Measurements from ENCODE around the gene SBF2.

The SBF2 gene

DNA sequence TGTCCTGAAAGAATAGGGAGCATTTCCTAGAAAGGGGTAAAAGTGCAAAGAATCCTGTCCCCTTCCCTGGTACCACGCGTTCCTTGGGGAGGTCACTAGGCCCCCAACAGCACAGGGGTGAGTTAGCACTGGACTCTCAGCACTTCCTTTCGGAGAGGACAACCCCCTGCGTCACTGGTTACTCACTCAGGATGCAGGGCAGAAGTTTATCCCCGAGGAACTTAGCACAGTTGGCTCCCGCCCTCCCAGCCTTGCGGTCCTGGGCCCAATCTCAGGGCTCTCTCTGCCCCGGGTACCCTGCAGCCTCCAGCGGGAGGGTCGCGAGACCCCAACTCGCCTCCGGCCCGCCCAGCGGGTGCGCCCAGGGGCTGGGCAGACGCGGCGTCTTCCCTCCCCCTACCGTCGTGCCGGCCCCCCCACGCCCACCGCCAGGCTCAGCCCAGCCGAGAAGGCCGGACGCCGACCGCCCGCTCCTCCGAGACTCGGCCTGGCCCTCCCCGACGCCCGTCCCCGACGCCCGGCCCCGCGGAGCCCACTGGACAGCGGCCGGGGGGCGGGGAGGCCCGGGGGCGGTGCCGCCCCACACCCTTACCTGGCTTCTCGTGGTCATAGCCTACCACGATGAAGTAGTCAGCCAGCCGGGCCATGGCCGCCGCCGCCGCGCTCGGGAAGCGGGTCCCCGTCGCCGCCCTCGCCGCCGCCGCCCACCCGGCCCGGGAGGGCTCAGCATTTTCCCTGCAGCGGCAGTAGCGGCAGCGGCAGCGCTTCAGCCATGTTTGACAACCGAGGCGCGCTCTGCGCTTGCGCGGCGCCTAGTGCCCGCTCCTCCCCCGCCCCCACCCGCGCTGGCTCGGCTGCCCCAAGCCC lies at the start of gene SBF2:
Gene SBF2 (minus strand): TSS at position 797 of the 867 bp plus-strand sequence. CDS start 150 bp downstream, at position 647.
- DNase-seq (ENCODE audit: low spot score): peak; percentile 85

DNA sequence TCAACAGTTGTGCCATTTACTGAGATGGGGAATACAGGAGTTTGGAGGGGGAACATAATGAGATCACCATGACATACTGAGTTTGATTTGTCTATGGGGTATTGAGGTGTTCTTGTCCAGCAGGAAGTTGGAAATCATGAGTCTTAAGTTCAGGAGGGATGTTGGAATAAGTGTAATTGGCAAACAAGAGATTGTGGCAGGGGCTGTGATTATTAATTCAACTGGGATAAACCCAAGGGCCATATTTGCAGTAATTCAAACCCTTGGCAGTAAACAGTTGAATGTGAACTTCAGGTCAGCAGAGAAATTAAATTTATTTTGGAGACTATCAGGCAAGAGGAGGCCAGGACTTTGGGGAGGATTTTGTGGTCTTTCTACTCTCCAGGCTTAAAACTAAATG lies 44.3 kb upstream of the SBF2 start:
- DNase-seq (ENCODE audit: low spot score): no peak

DNA sequence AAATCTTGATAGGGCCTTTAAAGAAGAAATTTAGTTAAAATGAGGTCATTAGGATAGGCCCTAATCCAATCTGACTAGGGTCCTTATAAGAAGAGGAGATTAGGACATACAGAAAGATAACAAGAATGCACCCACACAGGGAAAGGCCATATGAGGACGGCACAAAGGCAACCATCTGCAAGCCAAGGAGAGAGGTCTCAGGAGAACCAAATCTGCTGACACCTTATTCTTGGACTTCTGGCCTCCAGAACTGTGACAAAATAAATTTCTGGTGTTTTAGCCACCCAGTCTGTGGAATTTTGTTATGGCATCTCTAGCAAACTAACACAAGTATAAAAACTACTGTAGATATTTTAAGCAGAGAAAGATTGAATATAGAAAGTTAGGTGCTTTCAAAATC lies 39.5 kb upstream of the SBF2 start:
- no peak for DNase-seq (ENCODE audit: low spot score)

DNA sequence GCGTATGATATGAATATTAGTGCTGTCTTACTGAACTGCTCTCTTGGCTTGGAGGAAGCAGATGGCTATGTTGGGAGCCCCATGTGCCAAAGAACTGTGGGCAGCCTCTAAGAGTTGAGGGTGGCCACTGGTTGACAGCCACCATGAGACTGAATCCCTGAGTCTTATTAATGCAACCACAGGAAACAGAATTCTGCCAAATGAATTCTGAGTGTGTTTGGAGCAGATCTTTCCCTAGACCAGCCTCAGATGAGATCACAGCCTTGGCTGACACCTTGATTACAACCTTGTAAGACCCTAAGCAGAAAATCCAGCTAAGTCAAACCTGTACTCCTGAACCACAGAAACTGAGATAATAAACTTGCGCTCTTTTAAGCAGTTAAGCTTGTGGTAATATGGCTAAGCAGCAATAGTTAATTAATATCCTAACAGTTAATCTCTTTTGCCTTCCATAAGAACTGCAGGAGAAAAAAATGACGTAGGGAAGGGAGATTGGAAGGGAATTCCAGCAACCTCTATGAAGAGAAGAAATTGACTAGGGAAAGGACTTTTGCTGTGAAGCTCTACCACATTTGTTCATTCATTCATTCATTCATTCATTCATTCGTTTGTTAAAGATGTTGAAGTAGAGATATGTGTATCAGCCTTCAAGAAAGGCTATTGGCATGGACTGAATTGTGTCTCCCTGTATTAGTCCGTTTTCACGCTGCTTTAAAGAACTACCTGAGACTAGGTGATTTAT lies 37.7 kb upstream of the SBF2 start:
- no peak for DNase-seq (ENCODE audit: low spot score)

DNA sequence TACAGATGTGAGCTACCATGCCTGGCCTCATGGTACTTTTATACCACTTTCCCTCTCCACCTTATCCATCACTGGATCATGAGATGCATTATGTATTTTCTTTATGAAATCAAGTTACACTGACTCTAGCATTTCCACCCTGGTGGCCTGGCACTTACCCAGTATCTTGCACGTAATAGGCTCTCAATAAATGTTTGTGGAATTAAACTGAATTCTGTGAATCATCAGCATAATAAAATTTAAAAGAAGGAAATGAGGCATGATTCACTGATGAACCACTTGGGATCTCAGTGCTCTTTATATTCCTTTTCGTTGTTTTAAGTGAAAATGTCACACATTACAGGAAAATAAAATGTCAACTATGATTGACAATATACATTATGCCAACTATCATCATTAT lies 35.9 kb upstream of the SBF2 start:
- no peak for DNase-seq (ENCODE audit: low spot score)

DNA sequence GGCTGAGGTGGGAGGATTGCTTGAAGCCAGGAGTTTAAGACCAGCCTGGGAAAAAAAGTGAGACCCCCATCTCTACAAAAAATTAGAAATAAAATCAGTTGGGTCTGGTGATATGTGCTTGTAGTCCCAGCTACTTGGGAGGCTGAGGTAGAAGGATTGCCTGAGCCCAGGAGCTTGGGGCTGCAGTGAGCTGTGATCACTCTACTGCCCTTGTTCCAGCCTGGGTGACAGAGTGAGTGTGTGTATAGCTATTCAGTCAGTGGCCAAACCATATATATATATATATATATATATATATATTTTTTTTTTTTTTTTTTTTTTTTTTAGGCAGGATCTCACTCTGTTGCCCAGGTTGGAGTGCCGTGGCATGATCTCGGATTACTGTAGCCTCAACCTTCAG lies 35.3 kb upstream of the SBF2 start:
- no peak for DNase-seq (ENCODE audit: low spot score)

DNA sequence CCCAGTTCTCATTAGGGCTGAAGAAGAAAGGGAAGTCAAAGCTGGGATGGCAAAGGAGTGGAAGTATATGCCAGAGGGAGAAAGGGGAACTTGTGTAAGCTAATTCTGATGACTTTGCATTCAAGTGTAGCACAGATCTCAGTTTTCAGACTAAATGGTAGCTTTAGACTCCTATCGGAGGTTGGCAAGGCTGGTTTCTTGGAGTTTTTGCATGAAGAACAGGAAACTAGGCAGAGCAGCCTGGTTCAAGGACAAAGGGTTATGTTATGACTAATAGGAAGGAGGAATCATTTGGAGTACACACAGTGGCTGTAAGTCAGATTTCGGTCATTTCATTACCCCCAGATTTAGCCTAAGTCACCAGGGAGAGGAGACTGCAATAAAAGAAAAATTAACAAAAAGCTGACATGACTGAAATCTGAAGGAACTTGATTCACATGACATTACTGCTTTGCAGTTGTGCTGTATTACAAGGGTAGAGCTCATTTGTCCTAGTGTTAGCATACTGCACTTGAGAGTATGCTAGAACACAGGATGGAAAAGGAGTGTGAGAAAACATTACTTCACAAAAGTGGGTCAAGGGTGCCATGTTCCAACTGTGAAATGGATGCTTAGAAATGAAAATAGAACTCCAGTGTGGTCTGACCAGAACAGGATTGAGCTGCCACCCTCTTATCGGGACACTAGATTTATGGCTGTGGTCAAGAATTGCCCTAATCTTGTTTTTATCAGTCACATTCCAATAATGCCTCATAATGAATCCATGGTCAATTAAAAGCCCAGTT lies 34.5 kb upstream of the SBF2 start:
- no peak for DNase-seq (ENCODE audit: low spot score)

DNA sequence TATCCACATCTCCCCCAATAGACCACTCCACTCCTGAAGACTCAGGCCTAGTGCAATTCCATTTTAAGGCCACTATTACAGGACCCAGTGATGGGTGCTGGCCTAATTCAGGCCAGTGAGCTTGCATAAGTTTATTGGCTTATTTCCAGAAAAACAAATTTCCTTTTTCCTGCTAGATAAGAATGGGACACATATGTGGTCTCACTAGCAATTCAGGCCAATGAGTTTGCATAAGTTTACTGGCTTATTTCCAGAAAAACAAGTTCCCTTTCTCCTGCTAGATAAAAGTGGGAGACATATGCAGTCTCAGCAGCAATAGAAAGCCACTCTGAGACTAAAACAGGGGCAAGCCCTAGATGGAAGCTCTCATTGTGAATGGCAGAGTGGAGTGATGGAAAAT lies 33.2 kb upstream of the SBF2 start:
- no peak for DNase-seq (ENCODE audit: low spot score)

DNA sequence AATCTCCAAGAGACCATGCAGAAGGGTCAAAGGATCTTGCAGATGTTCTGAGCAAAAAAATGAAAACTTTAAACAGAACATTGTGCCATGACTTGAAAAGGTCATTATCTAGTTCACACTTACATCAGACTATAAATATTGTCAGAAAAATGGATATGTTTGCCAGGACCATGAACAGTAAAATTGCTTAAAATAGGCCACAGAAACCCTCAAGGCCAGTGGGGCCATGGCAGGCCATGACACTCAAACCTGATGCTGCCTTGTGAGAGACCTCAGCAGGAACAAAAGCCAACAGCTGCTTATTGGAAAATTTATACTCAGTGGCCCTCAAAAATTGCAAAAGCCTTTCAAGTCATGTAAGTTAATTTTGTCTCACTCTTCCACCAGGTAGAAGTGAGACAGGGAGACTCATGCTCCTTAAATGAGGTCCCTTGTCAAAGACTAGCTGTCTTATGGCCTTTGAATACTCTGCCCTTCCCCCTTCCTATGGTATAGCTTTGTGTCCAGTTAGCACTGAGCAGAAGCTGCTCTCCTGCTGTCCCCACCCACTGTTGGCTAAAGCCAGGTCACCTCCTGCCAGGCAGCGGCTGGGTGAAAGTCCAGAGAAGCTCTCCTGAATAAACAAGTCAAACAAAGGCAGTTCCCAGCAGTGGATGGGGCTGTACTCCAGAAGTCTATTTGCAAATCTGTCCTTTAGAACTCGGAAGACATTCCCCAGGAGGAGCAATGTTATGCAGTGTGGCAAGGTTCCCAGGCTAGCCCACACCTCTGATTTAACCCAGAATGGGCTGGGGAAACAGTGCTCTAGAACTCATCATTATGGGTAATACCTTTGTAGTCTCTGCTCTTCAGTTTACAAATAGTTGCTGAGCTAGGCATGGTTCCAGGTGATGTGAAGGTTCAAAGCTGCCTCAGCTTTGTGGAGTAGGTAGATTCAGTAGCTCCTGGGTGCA lies 32.3 kb upstream of the SBF2 start:
- DNase-seq (ENCODE audit: low spot score): no peak

DNA sequence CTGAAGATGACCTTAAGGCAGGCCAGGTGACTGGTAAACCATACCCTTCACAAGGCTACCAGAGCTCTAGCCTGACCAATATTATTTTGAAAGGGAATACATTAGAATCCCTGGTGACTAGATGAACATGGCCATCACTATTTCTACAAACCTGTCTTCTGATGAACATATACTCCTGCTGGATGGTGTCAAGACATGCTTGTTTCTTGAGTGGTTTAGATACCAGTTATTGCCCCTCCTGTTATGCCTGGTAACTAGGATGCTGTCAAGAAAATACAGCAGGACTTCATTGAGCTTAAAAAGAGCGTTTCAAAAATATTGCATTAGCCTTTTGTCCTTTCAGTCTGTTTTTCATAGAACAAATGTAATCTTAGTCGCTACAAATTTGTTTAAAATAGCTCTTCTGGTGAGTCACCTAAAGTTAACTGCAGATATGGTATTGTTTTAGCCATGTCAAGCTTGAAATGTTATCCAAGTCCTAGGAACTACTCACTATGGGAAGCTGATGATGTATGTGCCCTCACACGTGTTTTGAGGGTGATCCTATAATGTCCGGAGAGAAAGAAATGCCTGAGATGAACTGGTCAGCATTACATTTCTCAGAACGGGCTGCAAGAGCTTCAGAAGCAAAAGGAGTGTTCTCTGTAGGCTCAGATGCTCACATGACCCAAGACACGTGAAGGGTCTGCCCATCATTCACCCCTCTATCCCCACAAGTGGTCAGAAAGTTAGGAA lies 31.4 kb upstream of the SBF2 start:
- DNase-seq (ENCODE audit: low spot score): no peak

DNA sequence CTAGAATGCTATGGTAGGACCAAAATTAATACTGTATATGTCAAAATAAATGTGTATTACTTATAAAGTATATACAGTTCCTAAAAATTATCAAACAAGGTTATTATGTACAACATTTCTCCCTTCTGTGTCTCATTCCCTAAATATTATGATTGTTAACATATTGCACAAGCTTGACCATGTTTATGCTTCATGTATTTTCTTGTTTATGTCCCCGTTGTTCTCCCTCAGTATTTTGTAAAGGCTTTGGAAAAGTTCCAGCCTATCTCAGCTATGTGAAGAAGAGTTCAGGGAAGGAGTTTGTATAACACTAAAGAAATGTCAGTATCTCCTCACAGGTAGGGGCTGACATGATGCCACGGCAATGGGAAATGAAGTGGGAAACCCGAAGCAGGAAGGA lies 30.5 kb upstream of the SBF2 start:
- no peak for DNase-seq (ENCODE audit: low spot score)

DNA sequence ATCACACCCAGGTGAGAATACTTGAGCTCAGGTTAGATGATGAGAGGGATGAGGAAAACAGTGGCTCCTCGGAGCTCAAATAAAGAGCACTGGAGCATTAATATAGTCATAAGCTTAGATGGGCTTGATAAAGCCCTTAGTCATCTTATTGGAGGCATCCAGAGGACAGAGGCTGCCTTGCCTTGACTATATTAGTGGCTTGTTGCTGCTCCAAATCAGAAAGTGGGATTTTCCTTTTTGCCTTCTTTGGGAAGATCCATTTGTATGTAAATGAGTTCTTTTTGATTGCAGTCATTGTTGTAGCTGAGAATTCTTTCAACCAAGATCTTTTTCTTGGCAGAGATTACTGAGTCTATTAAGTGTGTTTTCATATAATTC lies 29.8 kb upstream of the SBF2 start:
- no peak for DNase-seq (ENCODE audit: low spot score)

DNA sequence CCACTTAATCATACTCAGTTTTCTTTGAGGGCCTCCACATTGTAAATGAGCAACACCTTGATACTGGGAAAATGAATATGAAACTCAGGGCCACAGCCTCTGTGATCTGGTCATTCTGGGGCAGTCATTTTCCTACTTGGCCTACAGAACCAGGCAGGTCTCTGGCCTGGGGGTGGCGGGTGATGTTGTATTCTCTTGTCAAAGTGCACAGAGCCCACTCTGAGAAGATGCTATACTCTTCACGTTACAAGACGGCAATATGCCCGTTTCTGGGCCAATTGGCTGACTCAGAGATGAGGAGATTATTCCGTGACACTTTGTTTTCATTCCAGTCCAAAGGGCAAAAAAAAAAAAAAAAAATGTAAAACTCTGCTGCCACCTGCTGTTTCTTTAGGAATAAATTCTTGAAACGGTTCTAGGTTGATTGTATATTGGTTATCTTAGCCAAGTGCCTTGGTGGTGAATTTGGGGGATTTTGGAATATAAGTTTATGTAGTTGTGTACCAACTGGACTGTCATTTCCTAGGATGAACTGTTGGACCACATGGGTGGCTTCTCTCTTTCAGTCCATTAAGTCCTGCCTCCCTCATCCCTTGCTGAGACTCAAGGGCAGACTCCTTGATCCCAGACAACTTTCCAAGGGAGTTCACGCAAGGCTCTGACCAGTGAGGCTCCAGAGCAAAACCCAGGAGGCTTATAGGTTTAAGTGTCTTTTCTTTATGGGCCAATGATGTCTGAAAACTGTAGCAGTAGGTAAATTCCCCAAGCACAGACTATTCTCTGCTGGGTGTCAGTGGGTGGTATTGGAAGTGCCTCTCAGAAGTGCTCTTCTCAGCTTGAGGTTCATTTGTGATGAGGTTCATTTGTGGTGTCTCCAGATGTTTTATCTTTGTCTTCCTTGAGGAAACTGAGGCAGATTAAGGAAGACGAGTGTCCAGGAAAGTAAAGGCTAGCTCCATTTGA lies 29.1 kb upstream of the SBF2 start:
- no peak for DNase-seq (ENCODE audit: low spot score)

DNA sequence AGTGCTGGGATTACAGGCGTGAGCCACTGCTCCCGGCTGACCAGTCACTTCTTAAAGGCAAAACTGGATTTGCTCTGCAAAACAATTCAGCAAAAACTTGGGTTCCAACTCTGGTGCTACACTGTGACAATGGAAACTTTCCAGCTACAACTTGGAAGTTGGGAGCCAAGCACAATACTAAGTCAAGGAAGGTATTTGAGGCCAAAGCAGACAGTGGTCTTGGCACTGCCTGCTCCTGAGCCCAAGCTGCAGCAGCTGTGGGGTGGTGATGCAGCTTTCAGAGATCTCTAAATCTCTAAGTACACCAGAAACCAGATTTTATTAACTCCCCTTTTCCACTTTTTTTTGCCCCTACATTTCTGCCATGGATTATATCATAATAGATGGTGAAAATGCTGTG lies 28.4 kb upstream of the SBF2 start:
- DNase-seq (ENCODE audit: low spot score): no peak

DNA sequence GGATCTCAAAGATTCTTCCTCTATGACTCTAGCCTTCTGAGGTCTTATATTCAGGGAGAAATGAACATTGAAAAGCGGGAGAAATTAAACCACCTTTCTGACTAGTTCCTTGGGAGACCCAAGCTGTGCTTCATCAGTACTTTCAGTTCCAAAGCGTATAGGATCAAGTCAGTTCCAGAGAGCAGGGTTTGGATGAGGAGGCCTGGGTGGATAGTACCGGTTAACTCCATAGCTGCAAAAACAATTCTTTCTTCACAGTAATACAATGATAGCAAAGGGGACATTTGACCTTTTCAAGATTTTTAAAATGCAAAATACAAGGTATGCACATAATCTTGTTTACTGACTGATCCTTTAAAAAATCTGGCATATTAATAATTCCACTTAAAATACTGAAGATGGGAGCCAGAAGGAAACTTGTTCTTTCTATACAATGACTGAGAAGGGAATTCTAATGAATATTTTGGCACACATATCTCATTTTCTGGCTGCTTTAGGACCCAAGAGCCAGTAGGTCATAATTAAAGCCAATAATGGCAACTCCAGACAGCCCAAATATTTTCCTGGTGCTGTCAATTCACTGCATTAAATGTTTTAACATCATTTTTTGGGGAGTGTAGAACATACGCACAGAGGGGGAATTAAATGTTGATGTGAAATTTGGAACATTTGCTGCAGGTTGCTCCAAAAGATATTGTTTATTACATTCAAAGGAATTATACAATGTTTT lies 26.9 kb upstream of the SBF2 start:
- no peak for DNase-seq (ENCODE audit: low spot score)

DNA sequence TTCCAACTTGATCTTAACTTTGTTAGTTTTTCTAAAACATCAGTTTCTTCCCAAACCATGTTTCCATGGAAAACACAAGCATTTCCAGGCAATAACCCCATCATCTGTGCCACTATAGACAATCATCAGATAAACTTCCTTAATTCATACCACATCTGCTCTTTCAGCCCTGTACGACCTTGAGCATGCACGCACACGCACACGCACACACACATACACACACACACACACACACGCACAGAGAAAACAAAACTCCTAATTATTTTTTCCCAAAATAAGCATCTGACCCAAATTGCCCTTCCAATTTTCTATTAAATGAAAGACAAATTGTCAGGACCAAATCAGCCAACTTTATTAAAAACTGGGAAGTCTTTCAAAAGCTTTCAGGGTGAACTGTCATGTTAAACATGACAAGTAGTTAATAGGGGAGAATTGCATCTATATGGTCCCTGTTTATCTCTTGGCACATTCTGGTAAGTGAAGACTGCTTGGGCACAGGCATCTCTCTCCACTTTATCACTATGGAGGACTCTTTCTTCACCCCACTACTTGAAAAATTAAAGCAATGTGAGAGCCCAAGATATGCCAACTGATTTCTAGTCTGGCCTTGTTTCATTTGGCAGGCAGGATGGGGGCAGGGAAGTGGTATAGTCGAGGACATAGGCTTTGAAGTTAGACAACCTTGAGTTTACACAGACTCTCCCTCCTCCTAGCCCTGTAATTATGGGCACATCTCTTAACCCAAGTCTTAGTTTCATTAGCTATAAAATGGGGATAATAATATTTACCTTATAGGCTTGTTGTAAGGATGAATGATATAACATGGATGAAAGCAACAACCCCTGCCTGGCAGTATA lies 25.9 kb upstream of the SBF2 start:
- no peak for DNase-seq (ENCODE audit: low spot score)

DNA sequence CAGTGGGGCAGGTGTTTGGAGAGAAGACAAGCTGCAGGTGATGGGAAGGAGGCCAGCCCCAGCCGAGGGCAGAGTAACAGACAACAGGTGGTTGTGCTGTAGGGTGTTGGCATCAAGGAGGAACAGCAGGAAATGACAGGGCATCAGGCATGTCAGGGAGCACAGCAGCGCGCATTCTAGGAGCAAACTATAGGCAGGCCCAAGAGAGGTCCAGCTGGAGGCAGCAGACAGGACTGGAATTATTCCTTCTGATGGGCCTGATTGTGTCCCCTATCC lies 24.4 kb upstream of the SBF2 start:
- no peak for DNase-seq (ENCODE audit: low spot score)

Measured in putamen (tissue), 1 donor.